Pancreas (tissue), 10 donors: ENCODE results near the gene STT3B. TPM values are rescaled to one million over a fixed set of nuclear protein-coding genes. Genes with fewer than 3 reads are reported as not detected.

Experiments
- ATAC-seq, 4 donors: fragments of 200-7000 bp; cut with Tn5 transposase; one replicate each; pipeline versions ENCODE4 v1.8.0 to v1.9.1; 2020; ENCODE audit warnings: mild to moderate bottlenecking in 4 of 4, moderate library complexity in 4 of 4
- DNase-seq, 6 donors: peaks; one replicate each; pipeline ENCODE4 v3.0.0-alpha.2; 2020
- FAIRE-seq: peaks from 2 replicates; lab custom pipeline; 2012; peaks lifted over from hg19 to GRCh38; lab: Jason Lieb, UNC
- H3K27ac ChIP-seq, 4 donors: fragments of 200-600 bp; sonication (generic); 1 replicate in 3 of 4; 2 replicates in 1 of 4; pipeline versions ENCODE4 v1.5.0 to v1.8.0; 2020
- H3K27me3 ChIP-seq, 4 donors: fragments of 200-600 bp; one replicate each; pipeline ENCODE4 v1.8.0; 2021
- H3K36me3 ChIP-seq, 3 donors: fragments of 200-600 bp; sonication (generic) in 1 of 3; one replicate each; pipeline versions ENCODE4 v1.5.0 to v1.8.0; 2020 to 2021
- H3K4me1 ChIP-seq, 3 donors: fragments of 200-600 bp; one replicate each; pipeline ENCODE4 v1.8.0; 2021
- H3K4me3 ChIP-seq, 4 donors: fragments of 200-600 bp; sonication (generic) in 2 of 4; one replicate each; pipeline versions ENCODE4 v1.5.0 to v1.8.0; 2020 to 2021
- H3K9me3 ChIP-seq, 4 donors: fragments of 200-600 bp; one replicate each; pipeline ENCODE4 v1.8.0; 2021
- WGBS, 2 donors: extraction: QIAGEN DNeasy Blood & Tissue Kit; methylation state at CpG; one replicate each; pipeline ENCODE4 v1.1.7; 2013; 5-methylcytosine and 5-hydroxymethylcytosine counted together
- intact Hi-C, 3 donors: fragments of 100-400 bp; cut with DNase I; formaldehyde crosslinking; loops; one replicate each; pipeline versions ENCODE4 v1.11.1 to v1.14.2; 2022
- polyA plus RNA-seq, 2 donors: library from polyadenylated mRNA; stranded (reverse); fragments of 200-250 nt; gene quantifications; one replicate each; pipeline ENCODE4 v1.2.3, GENCODE V29; 2013
- total RNA-seq, 6 donors: library from RNA; stranded (reverse); fragmentation: NEBNext Ultra II Directional in 4 of 6; extraction: Animal tissue kit (Norgen Biotek cat#: 25700) in 4 of 6; gene quantifications; one replicate each; pipeline versions ENCODE4 v1.2.1 to v1.2.4, GENCODE V29; 2021 to 2023
- TF ChIP-seq, protein P1 (sequence below), 4 donors: fragments of 200-600 bp; sonication (generic) in 3 of 4; IDR thresholded peaks; one replicate each; pipeline versions ENCODE4 v1.5.0 to v1.8.0; 2021; ENCODE audit warnings: antibody characterized with exemption in 4 of 4
- donor health status: healthy with polysubstance abuse.
- donor health status: DM: no; HTN: no; CAD: no; lungs with moderate emphysema.
- donor health status: DM: no; HTN: no; CAD: no.
- donor health status: control.
- donor health status: control.
- donor health status: Bipolar disorder and iron deficiency.
- donor health status: DM: yes; HTN: yes; CAD: no.
- donor health status: DM: no; HTN: no; CAD: no.
- donor health status: DM: no; HTN: no; CAD: no.
- donor health status: DM: yes; HTN: yes; CAD: no.

STT3B gene
- total and polyA plus RNA-seq, 8 donors, result 23.7 to 61.9 (median 51.0) TPM

DNA sequence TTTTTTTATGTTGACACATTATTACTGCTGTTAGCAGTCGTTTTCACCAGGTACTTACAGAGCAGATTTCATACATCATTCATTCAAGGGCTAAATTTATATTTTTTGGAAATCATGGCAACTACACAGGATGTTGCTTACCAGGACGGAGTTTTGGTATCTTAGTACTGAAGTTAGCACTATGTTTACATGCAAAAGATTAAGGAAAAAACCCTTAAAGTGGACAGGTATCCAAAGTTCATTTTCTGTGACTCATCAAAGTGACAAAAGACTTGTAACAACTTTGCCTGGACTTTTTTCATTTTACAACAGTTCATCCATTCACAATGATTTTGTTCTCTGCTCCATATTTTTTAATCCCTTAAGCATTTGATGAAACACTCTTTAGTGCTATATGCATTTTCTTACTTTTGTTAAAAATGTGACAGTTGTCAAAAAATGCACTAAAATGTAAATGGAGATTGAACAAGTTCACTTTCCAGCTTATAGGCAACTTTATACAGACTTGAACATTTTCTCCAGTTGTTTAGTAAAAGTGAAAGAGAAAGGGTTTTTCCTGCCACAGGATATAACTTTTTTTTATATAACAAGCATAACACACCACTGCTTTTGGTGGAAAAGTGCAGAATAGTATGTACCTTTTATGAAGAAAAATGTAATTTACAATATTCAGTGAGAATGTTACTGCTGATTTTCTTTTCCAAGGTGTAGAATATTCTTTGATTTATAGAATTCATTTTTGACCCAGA is 104.1 kb downstream of the STT3B start:
- intact Hi-C loops, result no loop called here
- DNase-seq, result no peak
- ATAC-seq, result no peak
- TF ChIP-seq, protein P1, sequence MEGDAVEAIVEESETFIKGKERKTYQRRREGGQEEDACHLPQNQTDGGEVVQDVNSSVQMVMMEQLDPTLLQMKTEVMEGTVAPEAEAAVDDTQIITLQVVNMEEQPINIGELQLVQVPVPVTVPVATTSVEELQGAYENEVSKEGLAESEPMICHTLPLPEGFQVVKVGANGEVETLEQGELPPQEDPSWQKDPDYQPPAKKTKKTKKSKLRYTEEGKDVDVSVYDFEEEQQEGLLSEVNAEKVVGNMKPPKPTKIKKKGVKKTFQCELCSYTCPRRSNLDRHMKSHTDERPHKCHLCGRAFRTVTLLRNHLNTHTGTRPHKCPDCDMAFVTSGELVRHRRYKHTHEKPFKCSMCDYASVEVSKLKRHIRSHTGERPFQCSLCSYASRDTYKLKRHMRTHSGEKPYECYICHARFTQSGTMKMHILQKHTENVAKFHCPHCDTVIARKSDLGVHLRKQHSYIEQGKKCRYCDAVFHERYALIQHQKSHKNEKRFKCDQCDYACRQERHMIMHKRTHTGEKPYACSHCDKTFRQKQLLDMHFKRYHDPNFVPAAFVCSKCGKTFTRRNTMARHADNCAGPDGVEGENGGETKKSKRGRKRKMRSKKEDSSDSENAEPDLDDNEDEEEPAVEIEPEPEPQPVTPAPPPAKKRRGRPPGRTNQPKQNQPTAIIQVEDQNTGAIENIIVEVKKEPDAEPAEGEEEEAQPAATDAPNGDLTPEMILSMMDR (IDR thresholded peaks at IDR 0.05), result no peak
- H3K36me3 ChIP-seq, result peaks cover 0 to 5% (median 3%) of the 10 kb centered on the region in 3 donors
- no peak for FAIRE-seq
- H3K27me3 ChIP-seq, result no peaks in the 10 kb centered on the region
- H3K9me3 ChIP-seq, result no peaks in the 10 kb centered on the region
- no peaks in the 10 kb centered on the region for H3K4me1 ChIP-seq
- no peak overlapping the region for H3K4me3 ChIP-seq
- WGBS, 2 donors, result 48 to 55% methylated on average over 2 of the region's 2 CpGs
- no peak overlapping the region for H3K27ac ChIP-seq

DNA sequence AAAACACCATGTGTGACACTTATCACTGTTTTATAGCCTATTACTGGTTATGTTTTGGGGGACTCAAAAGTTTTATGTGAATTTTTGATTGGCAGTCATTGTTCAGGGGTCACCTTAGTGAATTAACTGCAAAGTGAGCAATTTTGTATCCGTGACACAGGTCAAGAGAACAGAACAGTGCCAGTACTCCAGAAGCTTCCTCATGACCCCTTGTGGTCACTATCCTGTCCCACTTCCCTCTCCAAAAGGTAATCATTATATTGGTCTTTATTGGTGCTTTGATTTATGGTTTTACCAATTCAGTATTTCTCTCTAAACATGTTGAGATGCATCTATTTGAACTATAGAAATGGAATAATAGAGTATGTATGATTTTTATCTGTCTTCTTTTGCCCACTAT is 107.1 kb downstream of the STT3B start:
- 100% methylated on average over 1 of the region's 1 CpG for WGBS, 2 donors
- Histone ChIP-seq H3K27ac (no peak overlapping the region), H3K9me3 (no peaks in the 10 kb centered on the region), H3K4me3 (no peak overlapping the region), H3K4me1 (no peaks in the 10 kb centered on the region), H3K27me3 (no peaks in the 10 kb centered on the region), H3K36me3 (peaks cover 0 to 4% (median 0%) of the 10 kb centered on the region in 3 donors)
- FAIRE-seq (no peak), ATAC-seq (no peak), DNase-seq (no peak)
- intact Hi-C loops, result no loop called here
- TF ChIP-seq, protein P1 (IDR thresholded peaks at IDR 0.05), result no peak

DNA sequence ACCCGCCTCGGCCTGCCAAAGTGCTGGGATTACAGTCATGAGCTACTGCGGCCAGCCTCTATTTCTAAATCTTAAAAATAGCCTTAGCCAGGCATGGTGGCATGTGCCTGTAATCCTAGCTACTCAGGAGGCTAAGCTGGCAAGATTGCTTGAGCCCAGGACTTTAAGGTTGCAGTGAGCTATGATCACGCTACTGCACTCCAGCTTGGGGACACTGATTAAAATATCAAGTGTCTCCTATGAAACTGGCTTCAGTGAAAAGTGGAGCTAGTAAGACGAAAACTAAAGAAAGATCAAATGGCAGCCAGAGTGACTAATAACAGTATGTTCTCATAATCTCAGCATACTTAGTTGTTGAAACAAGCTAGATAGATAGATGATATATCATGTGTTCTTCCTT is 112.5 kb downstream of the STT3B start:
- Histone ChIP-seq H3K4me3 (no peak overlapping the region), H3K9me3 (no peaks in the 10 kb centered on the region), H3K27me3 (no peaks in the 10 kb centered on the region), H3K36me3 (no peaks in the 10 kb centered on the region), H3K4me1 (no peaks in the 10 kb centered on the region), H3K27ac (no peak overlapping the region)
- TF ChIP-seq, protein P1 (IDR thresholded peaks at IDR 0.05), result no peak
- ATAC-seq (no peak), FAIRE-seq (no peak), DNase-seq (no peak)
- WGBS, 2 donors, result 98% methylated on average over 5 of the region's 5 CpGs
- intact Hi-C loops, result no loop called here

DNA sequence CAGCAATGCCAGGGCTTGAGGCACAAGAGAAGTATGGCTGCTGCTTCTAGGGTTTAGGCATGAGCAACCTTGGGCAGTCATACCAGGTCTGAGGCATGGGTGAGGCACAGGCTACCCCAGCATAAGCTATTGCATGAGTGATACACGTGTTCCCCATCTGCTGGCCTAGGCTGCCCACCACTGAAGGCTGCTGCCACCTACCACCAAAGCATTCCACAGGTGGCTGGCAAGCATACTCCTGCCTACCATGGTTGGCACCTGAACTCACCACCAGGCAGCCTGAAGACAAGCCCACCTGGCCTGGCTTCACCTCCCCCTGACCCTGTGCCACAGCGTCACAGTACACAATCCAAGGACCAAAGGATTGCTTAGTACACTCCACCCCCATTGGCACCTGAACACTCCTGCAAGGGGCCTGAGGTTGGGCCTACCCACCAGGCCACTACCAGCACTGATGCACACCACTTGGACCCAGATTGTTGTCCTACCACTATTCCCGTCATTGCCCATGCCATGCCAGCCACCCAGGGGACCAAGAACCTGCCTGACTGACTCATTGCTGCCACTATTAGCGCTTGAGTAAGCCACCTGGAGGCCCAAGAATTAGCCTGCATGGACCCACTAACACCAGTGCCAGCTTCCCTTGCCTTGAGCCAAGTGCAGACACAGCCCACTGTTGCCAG is 115.7 kb downstream of the STT3B start:
- no peaks in the 10 kb centered on the region for H3K4me1 ChIP-seq
- H3K9me3 ChIP-seq, result peaks cover 0 to 3% (median 0%) of the 10 kb centered on the region in 4 donors
- DNase-seq (no peak), ATAC-seq (no peak), FAIRE-seq (no peak)
- 96 to 98% methylated on average over 4 of the region's 4 CpGs for WGBS, 2 donors
- H3K27ac ChIP-seq, result no peak overlapping the region
- no peak overlapping the region for H3K4me3 ChIP-seq
- TF ChIP-seq, protein P1 (IDR thresholded peaks at IDR 0.05), result no peak
- no peaks in the 10 kb centered on the region for H3K27me3 ChIP-seq
- intact Hi-C loops, result no loop called here
- no peaks in the 10 kb centered on the region for H3K36me3 ChIP-seq

DNA sequence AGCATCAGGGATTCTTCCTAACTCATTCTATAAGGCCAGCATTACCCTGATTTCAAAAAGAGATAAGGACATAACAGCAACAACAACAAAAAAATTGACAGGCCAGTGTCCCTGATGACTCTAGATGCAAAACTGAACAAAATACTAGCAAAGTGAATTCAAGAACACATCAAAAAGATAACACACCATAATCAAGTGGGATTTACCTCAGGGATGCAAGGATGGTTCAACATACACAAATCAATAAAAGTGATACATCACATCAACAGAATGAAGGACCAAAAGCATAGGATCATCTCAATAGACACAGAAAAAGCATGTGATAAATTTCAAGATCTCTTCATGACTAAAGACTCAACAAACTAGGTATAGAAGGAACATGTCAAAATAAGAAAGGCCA is 119.6 kb downstream of the STT3B start:
- Histone ChIP-seq H3K36me3 (no peaks in the 10 kb centered on the region), H3K9me3 (peaks cover 0 to 3% (median 1%) of the 10 kb centered on the region in 4 donors), H3K27me3 (no peaks in the 10 kb centered on the region), H3K4me1 (no peaks in the 10 kb centered on the region), H3K27ac (no peak overlapping the region), H3K4me3 (no peak overlapping the region)
- intact Hi-C loops, result no loop called here
- ATAC-seq (no peak), FAIRE-seq (no peak), DNase-seq (no peak)
- TF ChIP-seq, protein P1 (IDR thresholded peaks at IDR 0.05), result no peak
